ENCODE results near the gene BABAM2. TPM values are rescaled to one million over a fixed set of nuclear protein-coding genes. Genes with fewer than 3 reads are reported as not detected.

BABAM2 gene
- total RNA-seq, 4 donors from 2014 or later, result 35.5 to 44.9 (median 39.9) TPM

- TF ChIP-seq POLR2A (IDR thresholded peaks at IDR 0.05; ENCODE audit: low read depth), result no peak
- no peak for TF ChIP-seq EP300 (IDR thresholded peaks at IDR 0.05)
- TF ChIP-seq POLR2AphosphoS5 (IDR thresholded peaks at IDR 0.05), result no peak
- intact Hi-C loops (cut with DNase I), result no loop called here
- no peaks in the 10 kb centered on the region for H3K36me3 ChIP-seq
- no peak overlapping the region for H3K27ac ChIP-seq (replicated peaks in 1 of 4)
- no peak for DNase-seq (ENCODE audit: extremely low spot score)
- 94% methylated on average over 3 of the region's 3 CpGs for WGBS
- H3K27me3 ChIP-seq, result no peaks in the 10 kb centered on the region
- H3K4me1 ChIP-seq, result peaks cover 0 to 8% (median 3%) of the 10 kb centered on the region in 4 donors
- H3K9me3 ChIP-seq, result no peaks in the 10 kb centered on the region
- no peak overlapping the region for H3K4me3 ChIP-seq
Measured at GRCh38 chr2:28364610-28365009, 474.1 kb downstream of the BABAM2 start.

- H3K27me3 ChIP-seq, result no peaks in the 10 kb centered on the region
- intact Hi-C loops (cut with DNase I), result no loop called here
- H3K36me3 ChIP-seq, result no peaks in the 10 kb centered on the region
- H3K9me3 ChIP-seq, result no peaks in the 10 kb centered on the region
- H3K4me1 ChIP-seq, result peaks cover 0 to 8% (median 3%) of the 10 kb centered on the region in 4 donors
- TF ChIP-seq POLR2A (IDR thresholded peaks at IDR 0.05; ENCODE audit: low read depth) (no peak), EP300 (IDR thresholded peaks at IDR 0.05) (no peak), POLR2AphosphoS5 (IDR thresholded peaks at IDR 0.05) (no peak), CTCF (IDR thresholded peaks at IDR 0.05) (no peak)
- 85% methylated on average over 8 of the region's 8 CpGs for WGBS
- no peak overlapping the region for H3K27ac ChIP-seq (replicated peaks in 1 of 4)
- H3K4me3 ChIP-seq, result no peak overlapping the region
- DNase-seq (ENCODE audit: extremely low spot score), result no peak
Measured at GRCh38 chr2:28365158-28365557, 474.6 kb downstream of the BABAM2 start.

- Histone ChIP-seq H3K27ac (replicated peaks in 1 of 4) (no peak overlapping the region), H3K4me3 (no peak overlapping the region), H3K9me3 (no peaks in the 10 kb centered on the region), H3K27me3 (no peaks in the 10 kb centered on the region), H3K36me3 (no peaks in the 10 kb centered on the region), H3K4me1 (peaks cover 0 to 8% (median 3%) of the 10 kb centered on the region in 4 donors)
- intact Hi-C loops (cut with DNase I), result no loop called here
- 82% methylated on average over 6 of the region's 10 CpGs for WGBS
- no peak for TF ChIP-seq CTCF (IDR thresholded peaks at IDR 0.05)
- no peak for TF ChIP-seq EP300 (IDR thresholded peaks at IDR 0.05)
- no peak for TF ChIP-seq POLR2A (IDR thresholded peaks at IDR 0.05; ENCODE audit: low read depth)
- no peak for TF ChIP-seq POLR2AphosphoS5 (IDR thresholded peaks at IDR 0.05)
- no peak for DNase-seq (ENCODE audit: extremely low spot score)
Measured at GRCh38 chr2:28366149-28366495, 475.6 kb downstream of the BABAM2 start.

GRCh38 chr2:28366496-28367282, 476.2 kb downstream of the BABAM2 start:
- no peak overlapping the region for H3K4me3 ChIP-seq
- H3K27me3 ChIP-seq, result no peaks in the 10 kb centered on the region
- intact Hi-C loops (cut with DNase I), result no loop called here
- H3K36me3 ChIP-seq, result no peaks in the 10 kb centered on the region
- no peak overlapping the region for H3K27ac ChIP-seq (replicated peaks in 1 of 4)
- H3K4me1 ChIP-seq, result peaks cover 0 to 8% (median 3%) of the 10 kb centered on the region in 4 donors
- WGBS, result 66% methylated on average over 15 of the region's 19 CpGs
- TF ChIP-seq POLR2A (IDR thresholded peaks at IDR 0.05; ENCODE audit: low read depth) (no peak), CTCF (IDR thresholded peaks at IDR 0.05) (no peak), POLR2AphosphoS5 (IDR thresholded peaks at IDR 0.05) (no peak), EP300 (IDR thresholded peaks at IDR 0.05) (no peak)
- H3K9me3 ChIP-seq, result no peaks in the 10 kb centered on the region
- DNase-seq (ENCODE audit: extremely low spot score), result no peak

- no peak for TF ChIP-seq POLR2A (IDR thresholded peaks at IDR 0.05; ENCODE audit: low read depth)
- no peak for TF ChIP-seq EP300 (IDR thresholded peaks at IDR 0.05)
- TF ChIP-seq CTCF (IDR thresholded peaks at IDR 0.05), result no peak
- no peak for TF ChIP-seq POLR2AphosphoS5 (IDR thresholded peaks at IDR 0.05)
- WGBS, result 84% methylated on average over 14 of the region's 19 CpGs
- Histone ChIP-seq H3K27ac (replicated peaks in 1 of 4) (no peak overlapping the region), H3K27me3 (no peaks in the 10 kb centered on the region), H3K36me3 (no peaks in the 10 kb centered on the region), H3K9me3 (no peaks in the 10 kb centered on the region), H3K4me1 (peaks cover 0 to 8% (median 3%) of the 10 kb centered on the region in 4 donors), H3K4me3 (no peak overlapping the region)
- intact Hi-C loops (cut with DNase I), result no loop called here
- no peak for DNase-seq (ENCODE audit: extremely low spot score)
Measured at GRCh38 chr2:28367667-28368356, 477.3 kb downstream of the BABAM2 start.

All from esophagus muscularis mucosa (tissue), 4 donors.